Mesothelial cell of epicardium (in vitro differentiated cells): Measurements from ENCODE around the gene PVALEF. TPM values are rescaled to one million over a fixed set of nuclear protein-coding genes. Genes with fewer than 3 reads are reported as not detected.
"Not testable (repeated sequence)": the region's sequence is repeated elsewhere in the genome, so short reads cannot be mapped to it uniquely, and the experiment has no call there.

Experiments
- DNase-seq, 2 experiments: peaks; one replicate each; pipeline ENCODE4 v3.0.0; 2021; ENCODE audit warnings: low spot score in 2 of 2; ENCODE audit not compliant: unreplicated experiment in 2 of 2
- H3K27ac Mint-ChIP-seq: 2 replicates; pipeline ENCODE4 v1.8.0; 2021; ENCODE audit warnings: mixed read lengths
- H3K27me3 Mint-ChIP-seq: 2 replicates; pipeline ENCODE4 v1.8.0; 2021; ENCODE audit warnings: low read depth, mixed read lengths
- H3K36me3 Mint-ChIP-seq: 2 replicates; pipeline ENCODE4 v1.8.0; 2021; ENCODE audit warnings: mixed read lengths
- H3K4me1 Mint-ChIP-seq: 2 replicates; pipeline ENCODE4 v1.8.0; 2021; ENCODE audit warnings: mixed read lengths
- H3K4me3 Mint-ChIP-seq: 2 replicates; pipeline ENCODE4 v1.8.0; 2021; ENCODE audit warnings: mild to moderate bottlenecking, moderate library complexity, mixed read lengths
- H3K9me3 Mint-ChIP-seq: 2 replicates; pipeline ENCODE4 v1.8.0; 2021; ENCODE audit warnings: mixed read lengths
- CTCF ChIP-seq: fragments of 200-600 bp; sonication (generic); IDR thresholded peaks from one replicate; pipeline ENCODE4 v1.5.0; 2021; ENCODE audit warnings: antibody characterized with exemption; ENCODE audit not compliant: unreplicated experiment
- total RNA-seq: library from RNA; stranded (reverse); gene quantifications from 3 replicates; pipeline ENCODE4 v1.2.1, GENCODE V29; 2021

PVALEF gene
- total RNA-seq, 1 donor from 2014 or later, result 0.22 TPM

GRCh38 chr17:81151278-81151677 is 14.0 kb upstream of the PVALEF start:
- Mint-ChIP-seq H3K27ac (no peak overlapping the region), H3K27me3 (peaks cover 17% of the 10 kb centered on the region), H3K9me3 (peaks cover 3% of the 10 kb centered on the region), H3K4me3 (no peak overlapping the region), H3K4me1 (no peaks in the 10 kb centered on the region), H3K36me3 (no peaks in the 10 kb centered on the region)
- no peak for DNase-seq
- TF ChIP-seq CTCF, result no peak

- Mint-ChIP-seq H3K4me1 (no peaks in the 10 kb centered on the region), H3K27me3 (peaks cover 17% of the 10 kb centered on the region), H3K27ac (no peak overlapping the region), H3K9me3 (no peaks in the 10 kb centered on the region), H3K36me3 (no peaks in the 10 kb centered on the region), H3K4me3 (no peak overlapping the region)
- no peak for DNase-seq
- no peak for TF ChIP-seq CTCF
These were observed 12.9 kb upstream of the PVALEF start for GRCh38 chr17:81152288-81152828.

GRCh38 chr17:81153340-81153803 is 11.9 kb upstream of the PVALEF start:
- H3K36me3 Mint-ChIP-seq, result no peaks in the 10 kb centered on the region

GRCh38 chr17:81154016-81154415 is 11.3 kb upstream of the PVALEF start:
- H3K9me3 Mint-ChIP-seq, H3K36me3 Mint-ChIP-seq, DNase-seq, H3K27ac Mint-ChIP-seq, H3K4me3 Mint-ChIP-seq, H3K4me1 Mint-ChIP-seq: not testable (repeated sequence)
- H3K27me3 Mint-ChIP-seq, result peaks cover 14% of the 10 kb centered on the region

More at GRCh38 chr17:81153340-81153803, 11.9 kb upstream of the PVALEF start:
- H3K9me3 Mint-ChIP-seq, result no peaks in the 10 kb centered on the region
- TF ChIP-seq CTCF, result no peak
- no peak overlapping the region for H3K27ac Mint-ChIP-seq
- H3K4me1 Mint-ChIP-seq, result no peaks in the 10 kb centered on the region
- no peak overlapping the region for H3K4me3 Mint-ChIP-seq
- DNase-seq, result no peak
- H3K27me3 Mint-ChIP-seq, result peaks cover 16% of the 10 kb centered on the region

- Mint-ChIP-seq H3K4me3 (no peak overlapping the region), H3K27ac (no peak overlapping the region), H3K27me3 (peaks cover 14% of the 10 kb centered on the region), H3K36me3 (no peaks in the 10 kb centered on the region), H3K4me1 (no peaks in the 10 kb centered on the region), H3K9me3 (no peaks in the 10 kb centered on the region)
- TF ChIP-seq CTCF, result no peak
- DNase-seq, result no peak
These were observed 10.3 kb upstream of the PVALEF start for GRCh38 chr17:81154961-81155360.

- TF ChIP-seq CTCF, result no peak
- H3K27ac Mint-ChIP-seq, result no peak overlapping the region
These were observed 8.2 kb upstream of the PVALEF start for GRCh38 chr17:81156866-81157805.

More at GRCh38 chr17:81156866-81157805, 8.2 kb upstream of the PVALEF start:
- no peaks in the 10 kb centered on the region for H3K36me3 Mint-ChIP-seq
- peak in 1 of 2 experiments; percentile 17 for DNase-seq
- H3K9me3 Mint-ChIP-seq, result no peaks in the 10 kb centered on the region
- H3K4me1 Mint-ChIP-seq, result no peaks in the 10 kb centered on the region
- H3K4me3 Mint-ChIP-seq, result no peak overlapping the region
- peaks cover 7% of the 10 kb centered on the region for H3K27me3 Mint-ChIP-seq
